IMR-90 (cell line): Measurements from ENCODE around the gene GOLGA8S. TPM values are rescaled to one million over a fixed set of nuclear protein-coding genes. Genes with fewer than 3 reads are reported as not detected.

Source experiments
- ATAC-seq: fragments of 200-7000 bp; cut with Tn5 transposase; 2 replicates; pipeline ENCODE4 v1.9.1; 2020; ENCODE audit warnings: low read depth, mild to moderate bottlenecking, moderate library complexity
- BruUV-seq: library from RNA; stranded (reverse); fragments of 400-500 nt; replicated peaks from 2 replicates; lab custom pipeline; 2021; lab: Mats Ljungman, UMichigan
- CTCF ChIA-PET: fragments of 300-600 bp; formaldehyde crosslinking; extraction: SDS; loops from one replicate; lab custom pipeline; 2021; ENCODE audit warnings: antibody characterized with exemption; lab: Yijun Ruan, JAX
- POLR2A ChIA-PET: fragments of 300-600 bp; sonication (Branson Sonifier 250); formaldehyde crosslinking; loops from one replicate; lab custom pipeline; 2022; ENCODE audit warnings: antibody characterized with exemption; ENCODE audit not compliant: unreplicated experiment; lab: Charles Lee
- DNase-seq: peaks from one replicate; pipeline ENCODE4 v3.0.0; 2013
- H2AFZ ChIP-seq: replicated peaks from 2 replicates; pipeline ENCODE3; 2013; ENCODE audit warnings: low read length, mild to moderate bottlenecking; ENCODE audit not compliant: poor library complexity
- H2AK5ac ChIP-seq: 2 replicates; pipeline ENCODE4 v1.6.1; 2013; ENCODE audit warnings: low read depth, low read length, inconsistent platforms
- H2AK9ac ChIP-seq: replicated peaks from 2 replicates; pipeline ENCODE3; 2013; ENCODE audit warnings: mild to moderate bottlenecking, low read depth, low read length, moderate library complexity; ENCODE audit not compliant: poor library complexity
- H2BK120ac ChIP-seq: 2 replicates; pipeline ENCODE4 v1.6.1; 2013; ENCODE audit warnings: low read depth, low read length, inconsistent platforms
- H2BK15ac ChIP-seq: 3 replicates; pipeline ENCODE4 v1.6.1; 2013; ENCODE audit warnings: low read depth, low read length, inconsistent platforms
- H2BK20ac ChIP-seq: 2 replicates; pipeline ENCODE4 v1.6.1; 2013; ENCODE audit warnings: low read depth, mild to moderate bottlenecking, inconsistent platforms, low read length, moderate library complexity
- H2BK5ac ChIP-seq: 2 replicates; pipeline ENCODE4 v1.6.1; 2013; ENCODE audit warnings: mild to moderate bottlenecking, low read depth, low read length, inconsistent platforms; ENCODE audit not compliant: poor library complexity, severe bottlenecking
- H3K14ac ChIP-seq: replicated peaks from 2 replicates; pipeline ENCODE4 v1.6.1; 2013; ENCODE audit warnings: low read depth, low read length, inconsistent platforms
- H3K18ac ChIP-seq: 2 replicates; pipeline ENCODE4 v1.6.1; 2013; ENCODE audit warnings: low read depth, low read length, control low read depth
- H3K23ac ChIP-seq: 2 replicates; pipeline ENCODE4 v1.6.1; 2013; ENCODE audit warnings: low read depth, low read length, inconsistent platforms
- H3K27ac ChIP-seq: 2 replicates; pipeline ENCODE4 v1.5.1; 2013; ENCODE audit warnings: mild to moderate bottlenecking, control low read depth, low read length; ENCODE audit not compliant: insufficient read depth
- H3K27me3 ChIP-seq: 2 replicates; pipeline ENCODE4 v1.6.1; 2013; ENCODE audit warnings: low read length; ENCODE audit not compliant: control insufficient read depth, insufficient read depth
- H3K36me3 ChIP-seq: 2 replicates; pipeline ENCODE4 v1.6.1; 2013; ENCODE audit warnings: low read length, mixed read lengths; ENCODE audit not compliant: control insufficient read depth, insufficient read depth
- H3K4ac ChIP-seq: 2 replicates; pipeline ENCODE4 v1.6.1; 2013; ENCODE audit warnings: low read depth, low read length, inconsistent platforms
- H3K4me1 ChIP-seq: 2 replicates; pipeline ENCODE4 v1.6.1; 2013; ENCODE audit warnings: low read length, mixed read lengths; ENCODE audit not compliant: control insufficient read depth, insufficient read depth
- H3K4me2 ChIP-seq: 2 replicates; pipeline ENCODE4 v1.6.1; 2013; ENCODE audit warnings: low read depth, mild to moderate bottlenecking, control low read depth, low read length, moderate library complexity
- H3K4me3 ChIP-seq: 2 replicates; pipeline ENCODE4 v1.5.1; 2013; ENCODE audit warnings: low read depth, mild to moderate bottlenecking, control low read depth, low read length, moderate library complexity; ENCODE audit not compliant: insufficient read depth
- H3K56ac ChIP-seq: 2 replicates; pipeline ENCODE4 v1.6.1; 2013; ENCODE audit warnings: low read length, inconsistent platforms; ENCODE audit not compliant: insufficient read depth; ENCODE audit errors: extremely low read depth
- H3K79me1 ChIP-seq, 2 experiments: 2 replicates each; pipeline ENCODE4 v1.6.1; 2013; ENCODE audit warnings: low read length in 2 of 2, inconsistent platforms in 1 of 2, low read depth in 1 of 2
- H3K9ac ChIP-seq: 2 replicates; pipeline ENCODE4 v1.6.1; 2013; ENCODE audit warnings: low read depth, low read length, control low read depth
- H3K9me1 ChIP-seq: 2 replicates; pipeline ENCODE4 v1.6.1; 2013; ENCODE audit warnings: low read length, inconsistent platforms; ENCODE audit not compliant: insufficient read depth
- H3K9me3 ChIP-seq: 2 replicates; pipeline ENCODE4 v1.6.1; 2013; ENCODE audit warnings: low read length; ENCODE audit not compliant: control insufficient read depth, insufficient read depth
- H4K20me1 ChIP-seq: 2 replicates; pipeline ENCODE4 v1.6.1; 2013; ENCODE audit warnings: low read length, inconsistent platforms; ENCODE audit not compliant: insufficient read depth
- H4K5ac ChIP-seq: 2 replicates; pipeline ENCODE4 v1.6.1; 2013; ENCODE audit warnings: mild to moderate bottlenecking, low read depth, low read length, control low read depth
- H4K8ac ChIP-seq, 2 experiments: 2 replicates each; pipeline ENCODE4 v1.6.1; 2013; ENCODE audit warnings: low read depth in 2 of 2, low read length in 2 of 2, control low read depth in 1 of 2, inconsistent platforms in 1 of 2
- H4K91ac ChIP-seq: 2 replicates; pipeline ENCODE4 v1.6.1; 2013; ENCODE audit warnings: low read depth, low read length, inconsistent platforms; ENCODE audit not compliant: insufficient read depth
- BHLHE40 ChIP-seq: fragments of 150-350 bp; IDR thresholded peaks from 2 replicates; pipeline ENCODE4 v1.6.1; 2016; ENCODE audit warnings: mild to moderate bottlenecking, low read depth, low read length
- FOS ChIP-seq: fragments of 150-350 bp; IDR thresholded peaks from 2 replicates; pipeline ENCODE4 v1.6.1; 2016; ENCODE audit warnings: low read depth, low read length
- MAFK ChIP-seq: IDR thresholded peaks from 2 replicates; pipeline ENCODE4 v1.6.1; 2012; ENCODE audit warnings: low read depth, low read length, improper control_type of control experiment
- POLR2A ChIP-seq: IDR thresholded peaks from 2 replicates; pipeline ENCODE4 v1.6.1; 2012; ENCODE audit warnings: mild to moderate bottlenecking, low read depth, low read length
- RFX5 ChIP-seq: IDR thresholded peaks from 2 replicates; pipeline ENCODE4 v1.8.0; 2012; ENCODE audit warnings: low read depth, mild to moderate bottlenecking, low read length, moderate library complexity
- WGBS, 2 experiments: methylation state at CpG; one replicate each; pipeline versions ENCODE4 v1.1.5 to v1.1.7; 2013; ENCODE audit warnings: missing lambda C conversion rate in 2 of 2; ENCODE audit not compliant: insufficient read length in 1 of 2; ENCODE audit errors: extremely low coverage in 2 of 2; 5-methylcytosine and 5-hydroxymethylcytosine counted together
- dilution Hi-C: fragments of 300-500 bp; cut with HindIII; formaldehyde crosslinking; loops from one replicate; pipeline ENCODE4 v1.14.3; 2018; ENCODE audit warnings: low sequenced_read_pairs; ENCODE audit not compliant: unreplicated experiment
- in situ Hi-C: fragments of 300-500 bp; cut with MboI; formaldehyde crosslinking; loops from 3 replicates; pipeline ENCODE4 v1.14.3; 2019; ENCODE audit warnings: low sequenced_read_pairs, inconsistent platforms, mixed read lengths
- intact Hi-C: fragments of 100-400 bp; cut with micrococcal nuclease; formaldehyde crosslinking; loops from 2 replicates; pipeline ENCODE4 v1.10.0; 2022
- polyA plus RNA-seq, 3 experiments: library from polyadenylated mRNA; depleted of rRNA; stranded (reverse); fragments of >200 nt; gene quantifications; 2 replicates each; pipeline ENCODE4 v1.2.3, GENCODE V29; 2012; ENCODE audit warnings: low replicate concordance in 1 of 3
- total RNA-seq: library from RNA; depleted of rRNA; stranded (reverse); fragments of >200 nt; gene quantifications from 2 replicates; pipeline ENCODE4 v1.2.3, GENCODE V29; 2012

Gene GOLGA8S
- total and polyA plus RNA-seq, 2 of the 4 experiments (the other 2 are of a cell fraction), result under 0.01 to 0.03 TPM

GRCh38 chr15:23402544-23402943 is 48.0 kb downstream of the GOLGA8S start:
- ATAC-seq (no peak), DNase-seq (no peak)
- CTCF ChIA-PET, result no interaction called here
- no peak overlapping the region for H3K18ac ChIP-seq
- no peak overlapping the region for H3K9ac ChIP-seq
- H3K4me2 ChIP-seq, result no peak overlapping the region
- no peak overlapping the region for H4K91ac ChIP-seq
- H3K27ac ChIP-seq, result no peak overlapping the region
- in situ Hi-C loops (no loop called here), intact Hi-C loops (no loop called here), dilution Hi-C loops (no loop called here)
- peaks cover 14% of the 10 kb centered on the region for H3K9me3 ChIP-seq
- no peak overlapping the region for H4K5ac ChIP-seq
- H3K9me1 ChIP-seq, result no peaks in the 10 kb centered on the region
- H2BK120ac ChIP-seq, result no peak overlapping the region
- no peak overlapping the region for H2BK5ac ChIP-seq
- H3K4me3 ChIP-seq, result no peak overlapping the region
- POLR2A ChIA-PET, result no interaction called here
- no peak overlapping the region for H3K14ac ChIP-seq
- no peak overlapping the region for H2AK5ac ChIP-seq
- H3K4me1 ChIP-seq, result no peaks in the 10 kb centered on the region
- H3K56ac ChIP-seq, result no peak overlapping the region
- BruUV-seq, result no TSS peak
- WGBS, 2 experiments, result no CpG with 5 or more reads among the region's 5 CpGs
- no peaks in the 10 kb centered on the region for H3K27me3 ChIP-seq
- H3K23ac ChIP-seq, result no peak overlapping the region
- no peak overlapping the region for H2BK20ac ChIP-seq
- H2AK9ac ChIP-seq, result no peak overlapping the region
- no peak overlapping the region for H4K8ac ChIP-seq
- H4K20me1 ChIP-seq, result no peaks in the 10 kb centered on the region
- no peak overlapping the region for H2BK15ac ChIP-seq
- H3K36me3 ChIP-seq, result no peaks in the 10 kb centered on the region
- no peak for TF ChIP-seq RFX5
- no peak for TF ChIP-seq MAFK
- TF ChIP-seq POLR2A, result no peak
- no peak for TF ChIP-seq FOS
- no peak for TF ChIP-seq BHLHE40
- H3K4ac ChIP-seq, result no peak overlapping the region
- H2AFZ ChIP-seq, result no peak overlapping the region
- no peaks in the 10 kb centered on the region for H3K79me1 ChIP-seq
